Astrocyte (in vitro differentiated cells and primary cell): ENCODE measurements around the gene MZT2A. TPM values are rescaled to one million over a fixed set of nuclear protein-coding genes. Genes with fewer than 3 reads are reported as not detected.
"Not testable (repeated sequence)": the region's sequence is repeated elsewhere in the genome, so short reads cannot be mapped to it uniquely, and the experiment has no call there.

Source experiments
- DNase-seq: peaks from one replicate; pipeline ENCODE4 v3.0.0-alpha.2; 2010; ENCODE audit warnings: low read depth
- FAIRE-seq: peaks from 2 replicates; lab custom pipeline; 2011; peaks lifted over from hg19 to GRCh38; lab: Jason Lieb, UNC
- H2AFZ ChIP-seq: 2 replicates; pipeline ENCODE4 v1.6.0; 2012; ENCODE audit warnings: low read depth, low read length, inconsistent platforms
- H3K27ac ChIP-seq: 2 replicates; pipeline ENCODE4 v1.5.1; 2011; ENCODE audit warnings: low read depth, low read length, inconsistent platforms
- H3K27me3 ChIP-seq: 2 replicates; pipeline ENCODE4 v1.6.0; 2011; ENCODE audit warnings: low read length, inconsistent platforms; ENCODE audit not compliant: insufficient read depth
- H3K36me3 ChIP-seq: 2 replicates; pipeline ENCODE4 v1.5.1; 2011; ENCODE audit warnings: low read length, inconsistent platforms; ENCODE audit not compliant: insufficient read depth
- H3K4me1 ChIP-seq: 2 replicates; pipeline ENCODE4 v1.5.1; 2011; ENCODE audit warnings: low read length, inconsistent platforms; ENCODE audit not compliant: insufficient read depth
- H3K4me2 ChIP-seq: 2 replicates; pipeline ENCODE4 v1.6.0; 2012; ENCODE audit warnings: low read length, inconsistent platforms
- H3K4me3 ChIP-seq: 2 replicates; pipeline ENCODE4 v1.5.1; 2011; ENCODE audit warnings: low read depth, mild to moderate bottlenecking, low read length, inconsistent platforms; ENCODE audit not compliant: insufficient read depth
- H3K79me2 ChIP-seq: 2 replicates; pipeline ENCODE4 v1.6.0; 2012; ENCODE audit warnings: mild to moderate bottlenecking, low read length, inconsistent platforms; ENCODE audit not compliant: insufficient read depth
- H3K9ac ChIP-seq: 2 replicates; pipeline ENCODE4 v1.6.0; 2012; ENCODE audit warnings: mild to moderate bottlenecking, low read length, inconsistent platforms
- H3K9me3 ChIP-seq: 2 replicates; pipeline ENCODE4 v1.5.1; 2012; ENCODE audit warnings: low read depth, mild to moderate bottlenecking, low read length, inconsistent platforms; ENCODE audit not compliant: insufficient read depth
- H4K20me1 ChIP-seq: 2 replicates; pipeline ENCODE4 v1.6.0; 2012; ENCODE audit warnings: low read length, inconsistent platforms; ENCODE audit not compliant: insufficient read depth
- H3K27ac Mint-ChIP-seq: one replicate; pipeline ENCODE4 v1.8.0; 2021; ENCODE audit warnings: mild to moderate bottlenecking, mixed read lengths; ENCODE audit not compliant: unreplicated experiment
- H3K27me3 Mint-ChIP-seq: one replicate; pipeline ENCODE4 v1.8.0; 2021; ENCODE audit warnings: low read depth, mixed read lengths; ENCODE audit not compliant: unreplicated experiment
- H3K36me3 Mint-ChIP-seq: one replicate; pipeline ENCODE4 v1.8.0; 2021; ENCODE audit warnings: low read depth, mixed read lengths; ENCODE audit not compliant: unreplicated experiment
- H3K4me1 Mint-ChIP-seq: one replicate; pipeline ENCODE4 v1.8.0; 2021; ENCODE audit warnings: low read depth, mixed read lengths; ENCODE audit not compliant: unreplicated experiment
- H3K4me3 Mint-ChIP-seq: one replicate; pipeline ENCODE4 v1.8.0; 2021; ENCODE audit warnings: mild to moderate bottlenecking, moderate library complexity, mixed read lengths; ENCODE audit not compliant: unreplicated experiment
- H3K9me3 Mint-ChIP-seq: one replicate; pipeline ENCODE4 v1.8.0; 2021; ENCODE audit warnings: mild to moderate bottlenecking, mixed read lengths; ENCODE audit not compliant: unreplicated experiment
- EZH2 ChIP-seq: IDR thresholded peaks from 2 replicates; pipeline ENCODE4 v1.6.1; 2012; ENCODE audit warnings: mild to moderate bottlenecking, low read length, inconsistent platforms; ENCODE audit not compliant: insufficient read depth
- total RNA-seq: library from RNA; stranded (reverse); gene quantifications from 2 replicates; pipeline ENCODE4 v1.2.1, GENCODE V29; 2021
- TF ChIP-seq, protein P1 (sequence below): IDR thresholded peaks from 2 replicates; pipeline ENCODE4 v1.5.1; 2011; ENCODE audit warnings: low read depth, mild to moderate bottlenecking, inconsistent platforms, low read length, moderate library complexity; ENCODE audit not compliant: insufficient read depth

Gene MZT2A
- total RNA-seq, 1 donor from 2014 or later, result 105 TPM

DNA sequence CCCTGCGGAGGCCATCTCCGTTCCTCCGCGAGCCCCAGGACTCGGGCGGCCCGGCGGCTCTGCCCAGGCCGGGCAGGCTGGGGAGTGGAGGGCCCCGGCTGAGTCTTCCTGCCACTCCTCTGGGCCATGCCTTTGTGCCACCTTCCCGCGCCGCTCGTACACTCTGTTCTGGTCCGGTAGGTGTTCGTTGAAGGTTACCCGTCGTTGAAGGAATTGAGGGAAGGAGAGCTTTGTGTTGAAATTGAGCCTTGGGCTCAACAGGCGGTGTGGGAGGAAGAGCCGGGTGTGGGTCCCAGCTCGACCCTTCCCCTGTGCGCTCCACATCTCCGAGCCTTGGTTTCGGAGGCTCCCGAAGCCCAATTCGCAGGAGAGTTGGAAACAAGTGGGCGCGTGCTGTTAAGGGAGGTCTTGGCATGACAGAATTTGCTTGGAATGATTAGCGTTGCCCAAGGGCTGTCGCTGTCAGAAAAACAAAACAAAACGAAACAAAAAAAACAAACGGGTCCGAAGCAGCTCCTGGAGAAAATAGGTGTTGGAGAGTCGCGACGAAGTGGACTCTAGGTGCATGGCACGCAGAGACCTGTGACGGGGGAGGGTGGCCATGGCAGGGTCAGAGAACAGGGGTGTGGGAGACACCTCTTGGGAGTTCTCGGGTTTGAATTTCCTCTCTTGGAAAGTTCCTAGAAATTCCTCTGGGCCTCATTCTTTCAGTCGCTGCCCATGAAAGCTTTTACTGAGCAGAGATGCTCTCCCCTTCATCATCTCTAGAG, 1.2 kb upstream of the MZT2A start:
- TF ChIP-seq, protein P1, sequence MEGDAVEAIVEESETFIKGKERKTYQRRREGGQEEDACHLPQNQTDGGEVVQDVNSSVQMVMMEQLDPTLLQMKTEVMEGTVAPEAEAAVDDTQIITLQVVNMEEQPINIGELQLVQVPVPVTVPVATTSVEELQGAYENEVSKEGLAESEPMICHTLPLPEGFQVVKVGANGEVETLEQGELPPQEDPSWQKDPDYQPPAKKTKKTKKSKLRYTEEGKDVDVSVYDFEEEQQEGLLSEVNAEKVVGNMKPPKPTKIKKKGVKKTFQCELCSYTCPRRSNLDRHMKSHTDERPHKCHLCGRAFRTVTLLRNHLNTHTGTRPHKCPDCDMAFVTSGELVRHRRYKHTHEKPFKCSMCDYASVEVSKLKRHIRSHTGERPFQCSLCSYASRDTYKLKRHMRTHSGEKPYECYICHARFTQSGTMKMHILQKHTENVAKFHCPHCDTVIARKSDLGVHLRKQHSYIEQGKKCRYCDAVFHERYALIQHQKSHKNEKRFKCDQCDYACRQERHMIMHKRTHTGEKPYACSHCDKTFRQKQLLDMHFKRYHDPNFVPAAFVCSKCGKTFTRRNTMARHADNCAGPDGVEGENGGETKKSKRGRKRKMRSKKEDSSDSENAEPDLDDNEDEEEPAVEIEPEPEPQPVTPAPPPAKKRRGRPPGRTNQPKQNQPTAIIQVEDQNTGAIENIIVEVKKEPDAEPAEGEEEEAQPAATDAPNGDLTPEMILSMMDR, result no peak
- no peak for TF ChIP-seq EZH2
- Histone ChIP-seq H3K4me2 (peak overlapping the region; percentile 98), H3K9me3 (no peaks in the 10 kb centered on the region), H2AFZ (peak overlapping the region; percentile 97), H3K9ac (peak overlapping the region; percentile 93), H3K36me3 (no peaks in the 10 kb centered on the region), H3K4me1 (peaks cover 12% of the 10 kb centered on the region), H3K27ac (peak overlapping the region; percentile 86), H3K79me2 (peaks cover 81% of the 10 kb centered on the region), H4K20me1 (peaks cover 30% of the 10 kb centered on the region), H3K27me3 (no peaks in the 10 kb centered on the region), H3K4me3 (peak overlapping the region; percentile 89)
- no peaks in the 10 kb centered on the region for H3K36me3 Mint-ChIP-seq
- no peaks in the 10 kb centered on the region for H3K27me3 Mint-ChIP-seq
- peak overlapping the region; percentile 97 for H3K27ac Mint-ChIP-seq
- DNase-seq (no peak), FAIRE-seq (no peak)
- peak overlapping the region; percentile 99 for H3K4me3 Mint-ChIP-seq
- H3K9me3 Mint-ChIP-seq, result no peaks in the 10 kb centered on the region
- H3K4me1 Mint-ChIP-seq, result peaks cover 10% of the 10 kb centered on the region

- H3K79me2 ChIP-seq, result peaks cover 80% of the 10 kb centered on the region
- H3K9me3 Mint-ChIP-seq, result no peaks in the 10 kb centered on the region
- peak; percentile 82 for DNase-seq
Measured at GRCh38 chr2:131492418-131493198, 411 bp upstream of the MZT2A start.

GRCh38 chr2:131491469-131491836, 744 bp downstream of the MZT2A start:
- H3K4me1 Mint-ChIP-seq, result peaks cover 12% of the 10 kb centered on the region
- DNase-seq, H3K27me3 ChIP-seq, H3K36me3 Mint-ChIP-seq, H3K27ac Mint-ChIP-seq, FAIRE-seq, H3K9me3 Mint-ChIP-seq, H3K36me3 ChIP-seq, H3K27ac ChIP-seq, H3K9me3 ChIP-seq, H3K27me3 Mint-ChIP-seq: not testable (repeated sequence)
- Histone ChIP-seq H4K20me1 (peaks cover 16% of the 10 kb centered on the region), H3K4me1 (peaks cover 12% of the 10 kb centered on the region), H3K9ac (peak overlapping the region; percentile 72), H3K4me3 (peak overlapping the region; percentile 51), H2AFZ (peak overlapping the region; percentile 79), H3K79me2 (peaks cover 70% of the 10 kb centered on the region), H3K4me2 (peak overlapping the region; percentile 83)
- peak overlapping the region; percentile 85 for H3K4me3 Mint-ChIP-seq

More at GRCh38 chr2:131492418-131493198, 411 bp upstream of the MZT2A start:
- Histone ChIP-seq H2AFZ (peak overlapping the region; percentile 97), H3K4me2 (peak overlapping the region; percentile 98), H3K27me3 (no peaks in the 10 kb centered on the region), H3K36me3 (no peaks in the 10 kb centered on the region), H3K27ac (peak overlapping the region; percentile 86), H3K4me1 (peaks cover 12% of the 10 kb centered on the region), H3K9ac (peak overlapping the region; percentile 93), H3K4me3 (peak overlapping the region; percentile 89), H4K20me1 (peaks cover 25% of the 10 kb centered on the region), H3K9me3 (no peaks in the 10 kb centered on the region)
- Mint-ChIP-seq H3K4me1 (peaks cover 12% of the 10 kb centered on the region), H3K36me3 (peaks cover 5% of the 10 kb centered on the region), H3K27ac (no peak overlapping the region), H3K27me3 (no peaks in the 10 kb centered on the region), H3K4me3 (peak overlapping the region; percentile 99)
- FAIRE-seq, result no peak
- TF ChIP-seq, protein P1, result peak; percentile 56
- no peak for TF ChIP-seq EZH2

DNA sequence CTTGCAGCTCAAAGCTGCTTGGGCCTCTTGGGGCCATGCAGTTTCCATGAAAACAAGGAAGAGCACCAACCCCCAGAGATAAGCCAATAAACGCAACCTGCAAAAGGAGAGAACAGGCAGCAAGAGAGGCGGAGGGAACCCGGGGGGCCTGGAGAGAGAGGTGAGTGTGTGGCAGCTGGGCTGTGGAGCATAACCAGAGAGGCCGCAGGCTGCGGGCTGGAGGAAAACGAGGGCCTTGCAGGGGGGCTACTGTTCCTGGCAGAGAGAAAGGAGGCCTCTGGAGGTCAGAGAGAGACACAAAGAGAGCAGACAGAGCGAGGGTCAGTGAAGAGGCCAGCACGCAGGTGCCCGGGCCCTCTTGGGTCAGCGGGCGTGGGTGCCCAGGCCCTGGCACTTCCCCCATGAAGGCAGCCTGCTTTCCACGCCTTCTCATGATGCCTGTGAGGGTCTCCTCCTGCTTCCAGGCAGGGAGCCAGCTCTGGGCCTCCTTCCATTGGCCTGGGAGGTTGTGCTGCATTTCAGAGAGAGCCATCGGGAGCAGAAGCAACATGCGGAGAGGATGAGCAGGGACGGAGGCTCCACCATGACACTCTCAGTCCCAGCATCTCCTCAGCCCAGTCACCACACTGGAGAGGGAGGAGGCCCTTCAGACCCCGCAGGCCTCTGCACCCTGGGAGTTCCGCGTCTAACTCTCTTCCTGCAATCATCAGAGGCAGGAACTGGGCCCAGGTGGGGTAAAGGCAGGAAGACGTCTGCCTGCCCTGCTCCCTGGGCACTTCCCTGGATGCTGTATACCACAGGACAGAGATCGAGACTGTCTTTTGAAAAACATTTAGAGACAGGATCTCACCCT, 1.4 kb downstream of the MZT2A start:
- not testable (repeated sequence) for H3K27me3 Mint-ChIP-seq
- peak overlapping the region; percentile 72 for H3K9ac ChIP-seq

More for the DNA sequence above, 1.4 kb downstream of the MZT2A start:
- Histone ChIP-seq H2AFZ (peak overlapping the region; percentile 79), H3K79me2 (peaks cover 64% of the 10 kb centered on the region), H4K20me1 (peaks cover 11% of the 10 kb centered on the region), H3K4me2 (peak overlapping the region; percentile 83), H3K4me1 (peaks cover 12% of the 10 kb centered on the region), H3K4me3 (peak overlapping the region; percentile 51)
- peak; percentile 26 for DNase-seq
- H3K9me3 Mint-ChIP-seq, H3K27ac Mint-ChIP-seq, H3K27me3 ChIP-seq, H3K36me3 ChIP-seq, FAIRE-seq, H3K9me3 ChIP-seq, H3K36me3 Mint-ChIP-seq, H3K27ac ChIP-seq: not testable (repeated sequence)
- peaks cover 10% of the 10 kb centered on the region for H3K4me1 Mint-ChIP-seq
- peak overlapping the region; percentile 85 for H3K4me3 Mint-ChIP-seq
